ENCODE data around the gene TMEM232.

The TMEM232 gene

GRCh38 chr5:110727025-110727314 is 499 bp upstream of the TMEM232 start:
- Histone ChIP-seq H3K4me1 (ENCODE audit: insufficient read depth, low read length, severe bottlenecking) (peaks cover 21% of the 10 kb centered on the region), H3K27ac (ENCODE audit: low read depth, low read length, poor library complexity, severe bottlenecking) (peak overlapping the region; percentile 55), H2AFZ (ENCODE audit: low read length) (peak overlapping the region; percentile 76), H3K9ac (ENCODE audit: low read length) (peak overlapping the region; percentile 57), H3K9me3 (ENCODE audit: low read length) (no peaks in the 10 kb centered on the region), H3K36me3 (ENCODE audit: insufficient read depth, low read length) (no peaks in the 10 kb centered on the region), H3K4me3 (ENCODE audit: low read depth, low read length, poor library complexity, severe bottlenecking) (peak overlapping the region; percentile 62), H3F3A (ENCODE audit: insufficient read depth, low read length) (no peaks in the 10 kb centered on the region; the same call in 1 of the 2 replicates), H3K79me2 (ENCODE audit: insufficient read depth, low read length) (no peaks in the 10 kb centered on the region), H3K9me2 (ENCODE audit: low read depth, low read length) (no peaks in the 10 kb centered on the region), H3K27me3 (ENCODE audit: insufficient read depth, low read length) (no peaks in the 10 kb centered on the region), H4K20me1 (ENCODE audit: insufficient read depth, low read length) (no peaks in the 10 kb centered on the region), H3K4me2 (ENCODE audit: low read length) (peak overlapping the region; percentile 79)
- peak; percentile 33; the same call in 1 of the 2 replicates for TF ChIP-seq CTCF (IDR thresholded peaks at IDR 0.05; ENCODE audit: low read length)
- no peak for TF ChIP-seq EZH2 (IDR thresholded peaks at IDR 0.05; ENCODE audit: borderline replicate concordance, low read length)

- Histone ChIP-seq H3K4me1 (ENCODE audit: insufficient read depth, low read length, severe bottlenecking) (no peaks in the 10 kb centered on the region), H3K9ac (ENCODE audit: low read length) (no peak overlapping the region), H3K4me2 (ENCODE audit: low read length) (no peak overlapping the region)
These were observed 8.2 kb downstream of the TMEM232 start for GRCh38 chr5:110718311-110718710.

GRCh38 chr5:110716247-110717245 is 9.9 kb downstream of the TMEM232 start:
- Histone ChIP-seq H3K27me3 (ENCODE audit: insufficient read depth, low read length) (no peaks in the 10 kb centered on the region), H3K36me3 (ENCODE audit: insufficient read depth, low read length) (no peaks in the 10 kb centered on the region), H3K4me2 (ENCODE audit: low read length) (no peak overlapping the region), H3K27ac (ENCODE audit: low read depth, low read length, poor library complexity, severe bottlenecking) (no peak overlapping the region), H3K9me3 (ENCODE audit: low read length) (no peaks in the 10 kb centered on the region), H3K9ac (ENCODE audit: low read length) (no peak overlapping the region), H3F3A (ENCODE audit: insufficient read depth, low read length) (no peaks in the 10 kb centered on the region), H2AFZ (ENCODE audit: low read length) (no peak overlapping the region), H3K79me2 (ENCODE audit: insufficient read depth, low read length) (no peaks in the 10 kb centered on the region), H3K4me1 (ENCODE audit: insufficient read depth, low read length, severe bottlenecking) (no peaks in the 10 kb centered on the region), H3K9me2 (ENCODE audit: low read depth, low read length) (no peaks in the 10 kb centered on the region), H3K4me3 (ENCODE audit: low read depth, low read length, poor library complexity, severe bottlenecking) (no peak overlapping the region), H4K20me1 (ENCODE audit: insufficient read depth, low read length) (no peaks in the 10 kb centered on the region)
- TF ChIP-seq EZH2 (IDR thresholded peaks at IDR 0.05; ENCODE audit: borderline replicate concordance, low read length) (no peak), CTCF (IDR thresholded peaks at IDR 0.05; ENCODE audit: low read length) (peak; percentile 15; the same call in 1 of the 2 replicates)

More at GRCh38 chr5:110718311-110718710, 8.2 kb downstream of the TMEM232 start:
- Histone ChIP-seq H3K36me3 (ENCODE audit: insufficient read depth, low read length) (no peaks in the 10 kb centered on the region), H3K27ac (ENCODE audit: low read depth, low read length, poor library complexity, severe bottlenecking) (no peak overlapping the region), H2AFZ (ENCODE audit: low read length) (no peak overlapping the region), H3F3A (ENCODE audit: insufficient read depth, low read length) (no peaks in the 10 kb centered on the region), H3K9me2 (ENCODE audit: low read depth, low read length) (no peaks in the 10 kb centered on the region), H3K79me2 (ENCODE audit: insufficient read depth, low read length) (no peaks in the 10 kb centered on the region), H3K4me3 (ENCODE audit: low read depth, low read length, poor library complexity, severe bottlenecking) (no peak overlapping the region), H4K20me1 (ENCODE audit: insufficient read depth, low read length) (no peaks in the 10 kb centered on the region), H3K27me3 (ENCODE audit: insufficient read depth, low read length) (no peaks in the 10 kb centered on the region), H3K9me3 (ENCODE audit: low read length) (no peaks in the 10 kb centered on the region)
- TF ChIP-seq CTCF (IDR thresholded peaks at IDR 0.05; ENCODE audit: low read length), result no peak
- no peak for TF ChIP-seq EZH2 (IDR thresholded peaks at IDR 0.05; ENCODE audit: borderline replicate concordance, low read length)

All from OCI-LY1 (cell line).